Mononuclear cell (primary cell): ENCODE data around the gene RSKR. TPM values are rescaled to one million over a fixed set of nuclear protein-coding genes. Genes with fewer than 3 reads are reported as not detected.
A peak's percentile ranks its signal among the peaks of the same experiment; 100 is the strongest.
"Not testable (repeated sequence)": the region's sequence is repeated elsewhere in the genome, so short reads cannot be mapped to it uniquely, and the experiment has no call there.

Source experiments
- H3K27me3 ChIP-seq: 2 replicates; pipeline ENCODE4 v1.6.0; 2011; ENCODE audit warnings: low read length, control low read depth; ENCODE audit not compliant: insufficient read depth
- H3K4me1 ChIP-seq: 2 replicates; pipeline ENCODE4 v1.5.1; 2011; ENCODE audit warnings: mild to moderate bottlenecking, low read length, control low read depth; ENCODE audit not compliant: insufficient read depth
- H3K4me3 ChIP-seq: 2 replicates; pipeline ENCODE4 v1.5.1; 2011; ENCODE audit warnings: mild to moderate bottlenecking, low read length, moderate library complexity
- H3K9me3 ChIP-seq: 2 replicates; pipeline ENCODE4 v1.5.1; 2011; ENCODE audit warnings: low read depth, mild to moderate bottlenecking, control low read depth, low read length
- total RNA-seq: library from RNA; depleted of rRNA; stranded (reverse); fragments of >200 nt; gene quantifications from one replicate; pipeline ENCODE4 v1.2.3, GENCODE V29; 2012

RSKR gene
- total RNA-seq, 1 donor = 4.9 TPM

- H3K27me3 ChIP-seq, H3K9me3 ChIP-seq, H3K4me1 ChIP-seq, H3K4me3 ChIP-seq: not testable (repeated sequence)
Observed at GRCh38 chr17:28604031-28604430, 10.0 kb downstream of the RSKR start.

- H3K4me3 ChIP-seq = peak overlapping the region; percentile 64
- no peaks in the 10 kb centered on the region for H3K27me3 ChIP-seq
- no peaks in the 10 kb centered on the region for H3K9me3 ChIP-seq
- H3K4me1 ChIP-seq = peaks cover 21% of the 10 kb centered on the region
Observed at GRCh38 chr17:28599311-28600184, 14.4 kb downstream of the RSKR start.

- Histone ChIP-seq H3K27me3 (no peaks in the 10 kb centered on the region), H3K4me1 (peaks cover 21% of the 10 kb centered on the region), H3K4me3 (peak within 1 kb of the TSS; percentile 64), H3K9me3 (no peaks in the 10 kb centered on the region)
Observed at GRCh38 chr17:28598799-28599310, 15.1 kb downstream of the RSKR start, which contains the start of gene SPAG5. Gene SPAG5 (minus strand): TSS chr17:28599025. CDS start chr17:28598946, 79 bp downstream.

- peak overlapping the region; percentile 64 for H3K4me3 ChIP-seq
- H3K27me3 ChIP-seq = no peaks in the 10 kb centered on the region
- peaks cover 21% of the 10 kb centered on the region for H3K4me1 ChIP-seq
- no peaks in the 10 kb centered on the region for H3K9me3 ChIP-seq
Observed at GRCh38 chr17:28598389-28598788, 15.6 kb downstream of the RSKR start.

GRCh38 chr17:28597606-28598383 is 16.2 kb downstream of the RSKR start:
- no peaks in the 10 kb centered on the region for H3K9me3 ChIP-seq
- no peak overlapping the region for H3K4me3 ChIP-seq
- H3K27me3 ChIP-seq = no peaks in the 10 kb centered on the region
- peaks cover 21% of the 10 kb centered on the region for H3K4me1 ChIP-seq

GRCh38 chr17:28592260-28592659 is 21.7 kb downstream of the RSKR start:
- no peaks in the 10 kb centered on the region for H3K27me3 ChIP-seq
- H3K9me3 ChIP-seq = no peaks in the 10 kb centered on the region
- no peak overlapping the region for H3K4me3 ChIP-seq
- H3K4me1 ChIP-seq = no peaks in the 10 kb centered on the region

- Histone ChIP-seq H3K27me3 (no peaks in the 10 kb centered on the region), H3K4me3 (no peak overlapping the region), H3K4me1 (no peaks in the 10 kb centered on the region), H3K9me3 (no peaks in the 10 kb centered on the region)
Observed at GRCh38 chr17:28585851-28586250, 28.1 kb downstream of the RSKR start.

GRCh38 chr17:28584434-28584833 is 29.6 kb downstream of the RSKR start:
- H3K4me1 ChIP-seq = no peaks in the 10 kb centered on the region

GRCh38 chr17:28582513-28582912 is 31.5 kb downstream of the RSKR start:
- Histone ChIP-seq H3K4me1 (no peaks in the 10 kb centered on the region), H3K27me3 (no peaks in the 10 kb centered on the region), H3K9me3 (no peaks in the 10 kb centered on the region), H3K4me3 (no peak overlapping the region)

More at GRCh38 chr17:28584434-28584833, 29.6 kb downstream of the RSKR start:
- H3K9me3 ChIP-seq = no peaks in the 10 kb centered on the region
- H3K4me3 ChIP-seq = no peak overlapping the region
- H3K27me3 ChIP-seq = no peaks in the 10 kb centered on the region

GRCh38 chr17:28580959-28581358 is 33.0 kb downstream of the RSKR start:
- H3K4me3 ChIP-seq = no peak overlapping the region
- H3K27me3 ChIP-seq = no peaks in the 10 kb centered on the region
- H3K9me3 ChIP-seq = no peaks in the 10 kb centered on the region
- H3K4me1 ChIP-seq = peaks cover 9% of the 10 kb centered on the region

GRCh38 chr17:28579526-28579925 is 34.5 kb downstream of the RSKR start:
- no peaks in the 10 kb centered on the region for H3K9me3 ChIP-seq
- no peak overlapping the region for H3K4me3 ChIP-seq
- H3K4me1 ChIP-seq = peaks cover 9% of the 10 kb centered on the region
- no peaks in the 10 kb centered on the region for H3K27me3 ChIP-seq

- Histone ChIP-seq H3K4me1 (peaks cover 9% of the 10 kb centered on the region), H3K4me3 (no peak overlapping the region), H3K27me3 (no peaks in the 10 kb centered on the region), H3K9me3 (no peaks in the 10 kb centered on the region)
Observed at GRCh38 chr17:28578246-28579195, 35.5 kb downstream of the RSKR start.

GRCh38 chr17:28577466-28577824 is 36.5 kb downstream of the RSKR start:
- Histone ChIP-seq H3K4me1 (peaks cover 12% of the 10 kb centered on the region), H3K4me3 (no peak overlapping the region)

GRCh38 chr17:28576758-28577465 is 37.1 kb downstream of the RSKR start, which contains the start of gene ALDOC:
Gene ALDOC (minus strand): TSS chr17:28576895. CDS start chr17:28575532, 1,363 bp downstream.
- peaks cover 17% of the 10 kb centered on the region for H3K4me1 ChIP-seq
- H3K9me3 ChIP-seq = no peaks in the 10 kb centered on the region
- H3K27me3 ChIP-seq = no peaks in the 10 kb centered on the region
- no peak within 1 kb of the TSS for H3K4me3 ChIP-seq

More at GRCh38 chr17:28577466-28577824, 36.5 kb downstream of the RSKR start:
- Histone ChIP-seq H3K9me3 (no peaks in the 10 kb centered on the region), H3K27me3 (no peaks in the 10 kb centered on the region)
